ENCODE measurements around the gene JDP2.

The JDP2 gene

DNA sequence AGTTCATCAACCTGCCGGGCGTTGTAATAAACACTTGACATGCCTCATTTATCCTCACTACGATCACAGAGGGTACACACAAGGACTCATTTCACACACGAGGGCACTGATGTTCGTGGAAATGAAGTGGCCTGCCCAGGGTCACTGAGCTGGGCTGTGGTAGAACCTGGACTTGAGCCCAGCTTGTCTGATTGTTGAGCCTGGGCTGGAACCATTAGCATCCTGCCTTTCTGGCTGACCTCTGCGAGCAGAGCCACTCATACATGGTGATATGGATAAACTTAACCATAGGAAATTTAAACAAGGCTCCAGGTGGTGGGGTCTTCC lies 16.6 kb upstream of the JDP2 start:
- no peak for DNase-seq

DNA sequence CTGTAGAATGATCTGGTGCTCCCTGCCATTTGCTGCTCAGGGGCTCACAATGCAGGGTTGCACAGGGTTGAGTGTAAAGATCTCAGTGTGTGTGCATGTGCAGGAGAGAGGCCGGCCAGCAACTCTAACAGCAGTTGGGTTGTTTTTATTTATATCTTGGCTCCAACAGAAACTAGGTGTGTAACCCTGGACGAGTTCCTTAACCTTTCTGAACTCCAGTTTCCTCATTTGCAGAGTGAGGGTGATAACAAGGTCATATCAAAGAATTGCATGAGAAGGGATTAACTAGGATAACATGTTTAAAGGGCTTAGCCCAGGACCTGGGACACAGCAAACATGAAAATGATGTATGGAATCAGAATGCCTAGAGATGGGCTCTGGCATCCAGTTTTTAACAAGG lies 14.8 kb upstream of the JDP2 start:
- no peak for DNase-seq

DNA sequence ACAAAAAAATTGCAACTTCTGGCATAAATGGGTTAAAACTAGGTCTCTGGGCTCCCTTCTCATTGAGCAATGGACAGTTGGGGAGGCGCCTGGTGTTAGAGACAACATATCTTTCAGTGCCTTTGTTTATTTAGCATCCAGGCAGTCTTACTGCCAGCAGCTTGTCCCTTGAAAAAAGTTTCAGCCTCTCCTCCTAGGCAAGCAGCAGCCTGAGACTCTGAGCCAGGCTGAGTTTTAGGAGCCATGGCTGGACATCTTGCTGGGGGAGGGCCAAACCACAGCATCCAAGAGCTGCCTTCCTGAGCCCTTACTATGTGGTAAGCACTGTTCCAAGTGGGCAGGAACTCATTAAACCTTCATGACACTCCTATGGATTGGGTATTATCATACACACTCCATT lies 10.1 kb upstream of the JDP2 start:
- DNase-seq: no peak

DNA sequence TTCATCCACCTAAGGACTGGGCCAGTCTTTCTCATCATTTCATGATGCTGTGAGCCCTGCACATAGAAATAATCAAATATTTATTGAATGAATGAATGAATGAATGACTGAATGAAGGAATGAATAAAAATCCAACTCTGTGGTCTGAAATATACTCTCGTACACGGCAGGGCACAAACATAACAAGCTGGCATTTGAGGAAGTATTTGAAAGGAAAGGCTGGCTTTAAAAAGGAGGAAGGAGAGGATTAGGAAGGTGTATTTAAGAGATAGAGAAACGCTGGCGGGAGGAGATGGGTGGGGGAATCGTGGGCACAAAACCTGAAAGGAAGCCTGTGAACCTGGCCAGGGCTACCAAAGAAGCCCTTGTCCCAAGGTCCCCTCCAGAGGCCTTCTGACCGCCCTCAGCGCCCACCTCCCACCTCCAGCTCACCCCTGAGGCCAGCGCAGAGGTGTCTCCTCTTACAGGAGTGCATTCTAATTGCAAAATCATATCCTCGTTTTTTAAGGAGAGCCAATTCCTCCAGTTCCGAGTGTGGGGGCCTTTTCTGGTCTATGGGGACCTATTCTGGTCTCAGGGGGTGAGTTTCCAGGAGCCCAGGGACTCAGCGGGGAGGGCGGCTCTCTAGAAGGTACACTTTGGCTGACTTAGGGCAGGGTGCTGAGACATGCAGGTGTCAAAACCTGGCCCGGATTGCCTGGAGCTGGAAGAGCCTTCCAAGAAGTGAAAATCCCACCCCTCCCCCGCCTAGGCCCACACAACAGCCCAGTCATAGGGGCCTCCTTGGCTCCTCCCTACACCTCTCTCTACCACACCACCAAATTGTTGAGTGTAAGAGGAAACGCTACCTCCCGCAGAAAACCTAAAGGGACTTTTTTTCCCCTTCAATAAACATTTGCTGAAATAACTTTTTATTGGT lies 8.7 kb upstream of the JDP2 start:
- no peak for DNase-seq

DNA sequence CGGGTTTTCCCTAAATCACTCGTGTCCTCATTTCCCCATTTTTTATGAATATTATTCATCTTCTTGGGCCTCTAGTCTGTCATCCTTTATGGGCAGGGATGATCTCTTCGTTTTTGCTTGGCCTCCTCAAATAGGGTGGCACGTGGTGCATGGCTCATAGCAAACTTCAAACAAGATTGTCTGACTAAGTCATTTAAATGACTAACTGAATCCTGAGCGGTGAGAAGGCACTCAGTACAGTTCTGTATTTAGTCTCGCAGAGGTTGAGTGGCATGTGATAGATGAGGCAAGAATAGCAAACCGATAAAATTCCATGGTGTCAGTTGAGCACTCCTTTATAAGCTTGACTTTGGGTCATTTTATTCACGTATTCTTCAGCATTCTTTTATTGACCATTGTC lies 5.7 kb upstream of the JDP2 start:
- DNase-seq: no peak

DNA sequence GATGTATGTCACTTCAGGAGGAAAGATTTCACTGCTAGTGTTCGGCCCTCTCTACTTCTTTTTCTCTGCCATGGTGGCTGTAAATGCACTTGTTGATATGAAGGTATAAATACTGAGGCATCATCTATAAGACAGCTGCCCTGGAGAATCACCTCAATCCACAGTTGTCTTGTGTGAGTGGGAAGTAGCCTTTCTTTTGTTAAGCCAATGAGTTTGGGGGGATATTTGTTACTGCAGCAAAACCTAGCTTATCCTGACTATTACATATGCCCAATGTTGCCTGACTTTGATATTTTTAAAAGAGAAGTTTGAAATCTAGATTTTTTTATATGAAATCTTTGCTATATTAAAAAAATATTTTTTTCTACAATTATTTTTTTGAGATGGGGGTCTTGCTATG lies 3.3 kb upstream of the JDP2 start:
- no peak for DNase-seq

DNA sequence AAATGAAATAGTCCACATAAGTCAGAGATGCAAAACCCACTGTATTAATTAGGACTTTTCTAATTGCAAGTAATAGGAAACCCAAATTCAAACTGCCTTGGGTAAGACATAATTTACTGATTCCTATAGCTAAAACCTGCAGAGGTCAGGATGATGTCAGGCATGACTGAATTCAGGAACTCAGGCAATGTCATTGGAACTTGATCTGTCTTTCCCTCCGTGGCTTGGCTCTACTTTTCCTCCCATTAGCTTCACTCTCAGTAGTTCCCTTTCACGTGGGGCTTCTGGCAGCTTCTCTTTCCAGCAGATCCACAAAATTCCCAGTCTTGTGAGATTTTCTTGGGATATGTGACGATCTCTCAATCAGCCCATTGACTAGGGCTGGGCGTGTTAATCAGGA lies 2.4 kb upstream of the JDP2 start:
- DNase-seq: no peak

DNA sequence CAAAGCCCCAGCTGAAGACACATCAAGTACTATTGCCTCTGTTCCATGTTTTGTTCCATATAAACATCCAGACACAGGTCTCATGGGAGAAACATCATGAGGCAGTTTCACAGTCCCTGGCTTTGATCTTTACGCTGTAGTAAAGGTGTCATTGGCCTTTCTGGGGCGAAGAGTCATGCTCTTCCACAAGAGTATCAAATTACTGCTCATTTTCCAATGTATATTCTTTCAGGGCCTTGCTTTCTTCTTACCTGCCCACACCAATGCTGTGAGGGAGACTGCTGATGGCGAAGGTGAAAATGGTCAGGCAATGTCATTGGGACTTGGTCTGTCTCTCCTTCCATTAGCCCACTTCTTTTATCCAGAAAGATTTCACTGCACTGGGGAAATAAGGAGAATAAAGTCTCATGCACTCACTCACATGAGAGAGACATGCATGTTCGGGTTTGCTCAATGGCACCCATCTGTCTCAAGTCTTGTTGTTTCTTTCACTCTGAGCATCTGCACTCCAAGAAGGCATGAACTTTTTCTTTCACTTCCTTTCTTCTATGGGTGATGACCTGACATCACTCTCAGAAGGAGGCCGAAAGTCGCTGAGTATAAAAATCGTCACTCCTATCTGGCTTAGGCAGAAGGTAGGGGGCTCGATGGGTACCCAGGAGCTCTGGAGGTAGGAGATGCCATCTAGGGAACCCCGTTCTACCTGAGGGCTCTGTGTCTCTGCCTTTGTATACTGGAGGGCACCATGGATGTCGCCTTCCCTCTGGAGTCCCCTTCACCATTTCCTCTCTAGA lies 1.3 kb upstream of the JDP2 start:
- no peak for DNase-seq

DNA sequence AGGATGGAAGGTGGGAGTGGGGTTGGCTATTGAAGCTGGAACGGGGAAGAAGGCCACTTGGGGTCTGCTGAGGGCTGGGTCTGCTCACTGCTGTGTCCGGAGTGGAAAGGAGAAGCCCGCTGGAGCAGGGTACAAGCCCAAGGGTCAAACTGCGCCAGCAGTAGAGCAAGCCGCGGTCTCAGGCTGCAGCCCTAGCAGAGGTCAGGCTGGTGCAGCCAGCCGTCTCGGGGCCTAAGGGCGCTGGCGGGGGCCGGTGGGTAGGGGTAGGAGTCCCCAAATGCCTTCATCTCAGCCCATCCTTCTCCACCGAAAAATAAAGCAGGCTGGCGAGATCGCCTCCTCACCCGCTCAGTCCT lies 718 bp upstream of the JDP2 start:
- no peak for DNase-seq

DNA sequence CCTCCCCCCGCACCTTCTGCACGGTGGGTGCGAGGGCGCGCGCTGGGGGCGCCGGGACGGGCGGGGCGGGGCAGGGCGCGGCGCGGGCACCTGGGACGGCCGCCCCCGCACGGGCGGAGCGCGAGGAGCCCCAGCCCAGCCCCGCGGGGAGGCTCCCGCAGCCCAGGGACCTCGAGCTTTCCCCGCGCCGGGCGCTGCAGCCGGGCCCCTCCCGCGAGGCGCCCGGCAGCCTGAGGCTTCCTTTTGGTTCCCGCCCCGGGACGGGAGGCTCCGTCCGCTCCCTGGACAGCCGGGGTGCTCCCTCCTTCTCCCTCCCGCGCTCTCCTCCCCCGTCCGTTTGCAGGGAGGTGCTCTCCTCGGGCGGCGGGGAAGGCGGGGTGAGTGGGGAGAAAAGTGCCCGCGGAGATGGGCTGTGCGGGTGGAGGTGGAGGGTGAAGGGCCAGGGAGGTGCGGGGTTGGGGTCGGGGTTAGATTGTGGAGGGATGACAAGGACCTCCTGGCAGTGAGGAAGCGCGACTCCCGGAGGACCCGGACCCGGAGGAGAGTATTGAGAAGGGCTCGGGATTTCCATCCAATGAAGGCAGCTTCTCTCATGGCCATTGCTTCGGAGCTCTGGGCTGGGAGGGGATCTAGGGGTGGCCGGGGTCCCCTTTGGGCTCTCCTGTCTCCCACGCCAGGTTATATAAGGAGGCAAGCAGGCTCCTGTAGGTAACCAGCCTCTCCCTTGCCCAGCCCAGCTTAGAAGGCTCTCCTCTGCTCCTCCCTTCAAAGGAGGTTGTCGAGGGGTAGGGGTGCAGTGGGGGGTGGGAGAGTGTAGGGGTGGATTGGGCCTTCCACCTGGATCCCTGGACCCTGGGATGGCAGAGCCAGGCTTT lies 645 bp downstream of the JDP2 start:
- DNase-seq: no peak

DNA sequence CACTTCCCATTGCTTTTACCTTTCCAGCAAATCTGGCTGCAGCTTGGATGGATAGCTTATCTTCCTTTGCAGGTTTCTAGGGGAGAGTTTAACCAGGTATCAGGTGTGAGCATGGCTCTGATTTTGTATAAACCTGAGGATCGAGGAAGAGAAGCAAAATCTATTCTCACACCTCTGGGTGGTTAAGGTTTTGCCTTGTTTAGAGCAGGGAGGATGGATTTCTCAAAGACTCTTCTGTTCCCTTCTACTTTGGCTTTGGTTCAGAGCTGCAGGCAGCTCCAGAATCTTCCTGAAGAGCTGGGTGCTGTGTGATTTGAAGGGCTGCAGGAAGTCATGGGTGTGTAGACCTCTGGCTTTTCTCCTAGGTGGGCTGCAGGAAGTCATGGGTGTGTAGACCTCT lies 1.7 kb downstream of the JDP2 start:
- no peak for DNase-seq

DNA sequence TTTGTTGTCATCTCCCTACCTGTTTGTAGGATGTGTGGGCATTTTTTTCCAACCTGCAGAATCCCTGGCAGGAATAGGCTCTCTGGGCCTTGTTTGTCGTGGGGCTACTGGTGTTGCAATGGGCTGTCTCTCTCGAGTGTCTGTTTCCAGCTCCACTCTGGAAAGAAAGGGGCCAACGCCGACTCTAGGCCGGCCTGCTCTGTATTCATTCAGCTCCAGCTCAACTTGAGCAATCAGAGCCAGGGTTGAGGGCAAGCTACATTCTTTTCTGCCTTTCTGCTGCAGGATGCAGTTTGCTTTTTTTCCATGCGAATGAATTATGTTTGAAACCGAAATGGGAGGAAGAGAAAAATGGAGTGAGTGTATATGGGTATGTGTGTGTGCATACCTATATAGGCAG lies 2.3 kb downstream of the JDP2 start:
- DNase-seq: no peak

DNA sequence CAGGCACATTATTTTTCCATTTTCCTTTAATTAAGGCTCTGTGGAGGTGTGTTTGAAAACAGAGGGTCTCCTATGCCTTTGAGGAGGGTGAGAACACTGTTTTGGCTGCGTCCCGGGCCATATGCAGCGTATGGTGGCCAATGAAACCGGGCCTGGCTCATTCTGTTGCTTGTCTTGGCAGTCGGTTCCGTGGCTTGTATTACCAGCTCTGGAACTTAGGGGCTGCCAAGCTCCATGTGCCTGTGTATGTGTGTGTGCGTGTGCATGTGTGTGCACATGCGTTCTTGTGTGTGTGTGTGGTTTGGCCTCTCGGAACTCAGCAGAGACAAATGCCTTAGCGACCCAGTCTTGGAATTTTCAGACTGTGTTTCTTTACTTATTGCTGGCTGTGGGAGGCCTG lies 2.7 kb downstream of the JDP2 start:
- no peak for DNase-seq

DNA sequence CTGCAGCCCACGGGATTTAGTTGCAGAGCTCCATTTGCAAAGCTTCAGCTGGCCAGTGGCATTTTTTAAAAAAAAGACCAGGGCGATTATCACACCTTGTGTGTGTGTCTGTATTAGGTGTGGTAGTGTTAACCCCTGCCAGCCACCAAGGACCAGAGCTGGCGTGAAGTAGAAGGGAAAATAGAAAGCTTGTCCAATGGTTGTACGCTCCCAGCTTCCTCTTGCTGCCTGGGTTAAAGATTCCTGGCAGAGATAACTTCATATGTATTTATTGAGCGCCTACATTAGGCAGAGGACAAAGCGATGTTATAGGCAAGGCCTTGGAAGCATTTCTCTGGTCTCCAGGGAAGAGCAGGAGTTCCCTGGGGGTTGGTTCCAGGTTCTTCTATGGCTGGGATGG lies 3.2 kb downstream of the JDP2 start:
- DNase-seq: no peak

DNA sequence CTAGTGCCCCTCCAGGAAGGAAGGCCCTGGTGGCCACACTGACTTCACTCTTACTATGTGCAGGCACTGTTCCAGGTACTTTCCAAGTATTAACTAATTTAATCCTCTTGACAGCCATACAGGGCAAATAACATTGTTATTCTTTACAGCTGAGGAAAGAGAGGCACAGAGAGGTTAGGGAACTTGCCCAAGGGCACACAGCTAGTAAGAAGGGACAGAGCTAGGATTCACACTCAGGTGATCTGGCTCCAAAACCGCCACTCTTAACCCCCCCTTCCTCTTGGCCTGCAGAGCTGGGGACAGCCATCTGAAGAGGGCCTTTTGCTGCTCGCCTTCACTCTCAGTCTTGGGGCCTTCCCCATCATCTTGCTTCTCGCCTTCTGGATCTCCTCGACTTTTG lies 4.0 kb downstream of the JDP2 start:
- DNase-seq: no peak

DNA sequence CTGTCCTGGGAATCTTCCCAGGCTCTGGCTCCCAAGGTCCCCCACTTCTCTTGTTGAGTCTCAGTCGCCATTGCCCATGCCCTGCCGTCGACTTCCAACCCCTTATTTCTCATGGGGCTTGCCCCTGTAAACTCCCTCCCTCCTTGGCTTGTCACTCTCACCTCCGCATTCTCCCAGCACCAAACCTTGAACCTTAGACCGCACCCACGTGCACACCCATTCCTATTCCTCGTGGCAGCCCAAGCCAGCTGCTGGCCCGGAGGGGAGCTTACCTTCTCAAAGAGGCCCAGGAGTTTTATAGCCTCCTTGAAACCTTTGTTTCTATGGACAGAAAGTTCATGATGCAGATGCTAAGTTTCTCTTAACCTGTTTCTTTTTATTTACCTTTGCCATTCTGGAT lies 4.6 kb downstream of the JDP2 start:
- no peak for DNase-seq

DNA sequence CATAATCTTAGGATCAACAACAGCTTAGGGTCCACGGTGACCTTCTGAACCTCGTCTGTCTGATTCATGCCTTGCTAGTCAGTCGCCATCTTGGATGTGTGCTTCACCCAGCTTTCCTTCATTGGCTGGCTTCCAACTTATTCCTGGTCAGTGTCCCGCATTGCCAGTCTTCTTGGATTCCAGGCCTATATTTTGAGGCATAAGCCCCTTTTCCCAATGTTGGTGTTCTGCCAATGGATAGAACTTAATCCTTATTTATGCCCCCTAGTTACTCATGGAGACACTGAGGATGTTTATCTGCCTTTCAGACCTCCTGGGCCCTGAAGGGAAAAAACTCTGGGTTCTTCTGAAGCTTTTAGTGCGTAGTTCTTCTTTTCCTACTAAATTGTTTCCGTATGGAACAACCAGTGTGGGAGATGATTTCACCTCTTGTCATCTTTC lies 5.8 kb downstream of the JDP2 start:
- no peak for DNase-seq

DNA sequence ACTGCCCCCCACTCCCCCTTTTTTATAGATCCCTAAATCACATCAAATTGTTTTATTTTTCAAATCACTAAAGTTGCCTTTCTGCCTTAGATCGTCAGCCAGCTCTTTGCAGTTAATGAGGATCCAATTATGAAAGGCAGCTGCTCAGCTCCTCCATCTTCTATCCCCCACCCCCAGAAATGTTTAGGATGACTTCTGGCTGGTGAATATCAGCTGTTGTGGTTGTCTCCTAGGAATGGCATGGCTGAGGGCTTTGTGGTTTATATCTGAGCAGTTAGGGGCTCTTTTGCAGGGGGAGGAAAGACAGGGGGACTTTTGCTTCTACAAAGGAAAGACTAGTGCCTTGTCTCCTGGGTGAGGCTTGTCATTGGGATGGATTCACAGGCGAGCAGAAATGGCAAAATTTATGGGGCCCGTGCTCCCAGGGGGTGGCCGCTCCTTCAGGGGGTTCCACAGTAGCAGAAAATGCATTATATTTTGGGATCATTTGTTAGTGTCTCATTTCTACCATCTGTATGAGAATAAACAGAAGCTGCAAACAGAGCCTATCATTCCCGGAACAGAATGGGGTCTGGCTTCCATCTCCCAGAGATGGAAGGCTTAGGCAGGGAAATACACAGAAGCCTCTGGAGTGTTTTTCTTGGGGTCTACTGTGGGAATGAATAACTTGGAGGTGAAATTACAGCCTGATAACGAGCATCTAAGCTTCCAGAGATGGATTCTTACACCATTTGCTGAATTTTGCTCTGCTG lies 6.5 kb downstream of the JDP2 start:
- DNase-seq: no peak

DNA sequence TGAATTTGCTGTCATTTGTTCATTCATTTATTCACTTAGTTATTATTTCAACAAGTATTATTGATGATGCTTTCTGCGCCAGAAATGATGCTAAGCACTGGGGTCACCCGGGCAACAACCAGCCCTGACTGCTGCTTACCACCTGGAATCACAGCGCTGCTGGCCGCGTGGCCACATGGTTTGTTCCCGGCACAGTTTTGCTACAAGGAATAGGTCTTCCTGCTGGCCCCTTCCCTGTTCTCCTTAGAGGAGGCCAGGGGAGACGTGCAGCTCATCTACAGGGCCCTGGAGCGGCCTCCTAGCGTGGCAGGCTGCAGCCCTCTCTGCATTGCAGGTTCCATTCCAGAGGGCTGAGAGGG lies 7.0 kb downstream of the JDP2 start:
- no peak for DNase-seq

DNA sequence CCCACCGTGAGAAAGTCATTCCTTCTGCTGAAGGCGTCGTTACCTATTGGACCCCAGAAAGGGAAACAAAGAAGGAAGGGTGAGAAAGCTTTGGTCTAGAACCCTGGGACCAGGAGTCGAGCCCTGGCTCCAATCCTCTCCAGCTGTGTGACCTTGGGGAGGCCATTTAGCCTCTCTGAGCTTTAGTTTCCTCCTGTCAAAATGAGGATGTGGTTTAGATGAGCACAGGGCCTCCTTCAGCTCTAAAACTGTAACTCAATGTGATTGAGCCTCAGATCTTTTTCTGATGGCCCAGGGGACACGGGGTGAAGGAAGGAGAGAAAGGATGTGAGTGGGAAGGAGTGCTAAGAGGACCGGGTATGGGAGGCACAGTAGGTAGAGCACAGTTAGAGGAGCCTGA lies 7.7 kb downstream of the JDP2 start:
- no peak for DNase-seq

DNA sequence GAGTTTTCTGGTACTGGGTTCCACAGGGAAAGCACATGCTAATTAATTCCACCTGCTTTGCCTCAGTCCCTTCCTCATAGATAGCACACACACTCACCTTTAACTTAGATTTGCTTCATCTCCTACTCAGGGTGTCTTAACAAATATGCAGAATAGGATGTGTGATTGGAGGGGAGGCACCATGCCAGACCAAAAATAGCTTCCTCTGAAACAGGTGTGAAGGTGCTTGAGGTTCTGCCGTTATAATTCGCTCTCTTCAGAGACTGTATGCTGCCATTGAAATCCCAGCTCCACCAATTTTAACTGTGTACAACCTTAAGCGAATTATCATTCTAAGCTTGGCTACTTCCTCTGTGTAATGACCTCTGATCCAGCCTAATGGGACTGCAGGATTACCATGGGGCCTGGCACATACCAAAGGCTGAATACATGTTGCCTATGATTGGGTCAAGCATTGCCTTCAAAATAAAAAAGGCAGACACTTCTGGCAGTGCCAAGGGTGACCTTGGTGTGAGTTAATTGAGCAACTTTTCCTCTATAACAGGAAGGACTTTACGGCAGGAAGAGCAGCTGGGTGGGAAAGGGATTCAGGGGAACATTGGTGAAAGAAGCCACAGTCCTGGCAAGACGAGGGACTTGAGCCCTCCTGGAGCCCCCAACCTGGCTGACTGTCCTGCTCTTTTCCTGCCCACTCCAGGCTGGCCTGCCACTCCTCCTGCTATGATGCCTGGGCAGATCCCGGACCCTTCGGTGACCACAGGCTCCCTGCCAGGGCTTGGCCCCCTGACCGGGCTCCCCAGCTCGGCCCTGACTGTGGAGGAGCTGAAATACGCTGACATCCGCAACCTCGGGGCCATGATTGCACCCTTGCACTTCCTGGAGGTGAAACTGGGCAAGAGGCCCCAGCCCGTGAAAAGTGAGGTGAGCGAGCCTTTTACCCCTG lies 9.7 kb downstream of the JDP2 start:
- DNase-seq: no peak
